Measurements from ENCODE around the gene EYS. TPM values are rescaled to one million over a fixed set of nuclear protein-coding genes. Genes with fewer than 3 reads are reported as not detected.

EYS gene
- total RNA-seq, 1 donor from 2014 or later: not detected

GRCh38 chr6:64622944-64623343 lies 1084.1 kb downstream of the EYS start:
- Mint-ChIP-seq H3K4me3 (ENCODE audit: unreplicated experiment) (no peak overlapping the region), H3K27ac (ENCODE audit: unreplicated experiment) (no peak overlapping the region), H3K9me3 (ENCODE audit: unreplicated experiment) (no peaks in the 10 kb centered on the region), H3K36me3 (ENCODE audit: low read depth, unreplicated experiment) (no peaks in the 10 kb centered on the region), H3K27me3 (ENCODE audit: unreplicated experiment) (no peaks in the 10 kb centered on the region), H3K4me1 (ENCODE audit: unreplicated experiment) (no peaks in the 10 kb centered on the region)
- TF ChIP-seq, protein P1, sequence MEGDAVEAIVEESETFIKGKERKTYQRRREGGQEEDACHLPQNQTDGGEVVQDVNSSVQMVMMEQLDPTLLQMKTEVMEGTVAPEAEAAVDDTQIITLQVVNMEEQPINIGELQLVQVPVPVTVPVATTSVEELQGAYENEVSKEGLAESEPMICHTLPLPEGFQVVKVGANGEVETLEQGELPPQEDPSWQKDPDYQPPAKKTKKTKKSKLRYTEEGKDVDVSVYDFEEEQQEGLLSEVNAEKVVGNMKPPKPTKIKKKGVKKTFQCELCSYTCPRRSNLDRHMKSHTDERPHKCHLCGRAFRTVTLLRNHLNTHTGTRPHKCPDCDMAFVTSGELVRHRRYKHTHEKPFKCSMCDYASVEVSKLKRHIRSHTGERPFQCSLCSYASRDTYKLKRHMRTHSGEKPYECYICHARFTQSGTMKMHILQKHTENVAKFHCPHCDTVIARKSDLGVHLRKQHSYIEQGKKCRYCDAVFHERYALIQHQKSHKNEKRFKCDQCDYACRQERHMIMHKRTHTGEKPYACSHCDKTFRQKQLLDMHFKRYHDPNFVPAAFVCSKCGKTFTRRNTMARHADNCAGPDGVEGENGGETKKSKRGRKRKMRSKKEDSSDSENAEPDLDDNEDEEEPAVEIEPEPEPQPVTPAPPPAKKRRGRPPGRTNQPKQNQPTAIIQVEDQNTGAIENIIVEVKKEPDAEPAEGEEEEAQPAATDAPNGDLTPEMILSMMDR (IDR thresholded peaks at IDR 0.05; ENCODE audit: unreplicated experiment): no peak
- no peak for DNase-seq (ENCODE audit: low spot score)

- Mint-ChIP-seq H3K36me3 (ENCODE audit: low read depth, unreplicated experiment) (no peaks in the 10 kb centered on the region), H3K27me3 (ENCODE audit: unreplicated experiment) (no peaks in the 10 kb centered on the region), H3K27ac (ENCODE audit: unreplicated experiment) (no peak overlapping the region), H3K4me3 (ENCODE audit: unreplicated experiment) (no peak overlapping the region), H3K9me3 (ENCODE audit: unreplicated experiment) (no peaks in the 10 kb centered on the region), H3K4me1 (ENCODE audit: unreplicated experiment) (no peaks in the 10 kb centered on the region)
- TF ChIP-seq, protein P1 (IDR thresholded peaks at IDR 0.05; ENCODE audit: unreplicated experiment): no peak
- DNase-seq (ENCODE audit: low spot score): no peak
Measured at GRCh38 chr6:64602993-64603392, 1104.0 kb downstream of the EYS start.

DNA sequence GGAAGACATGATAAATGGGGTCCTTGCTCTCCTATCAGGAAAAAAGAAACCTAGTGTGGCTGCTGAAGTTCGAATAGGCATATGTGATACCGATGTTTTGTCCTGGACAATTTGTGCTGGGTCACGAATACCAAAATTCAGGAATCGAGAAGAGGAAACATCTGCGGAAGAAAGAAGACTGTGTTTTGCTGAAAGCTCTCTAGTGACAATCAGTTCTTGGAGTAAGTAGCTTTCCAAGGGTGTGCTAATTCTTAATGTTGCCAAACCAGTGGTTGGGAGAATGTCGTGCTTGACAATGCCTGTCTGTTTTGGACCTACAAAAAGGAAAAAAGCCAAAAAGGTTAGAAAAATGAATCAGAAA lies 1115.4 kb downstream of the EYS start:
- Mint-ChIP-seq H3K27ac (ENCODE audit: unreplicated experiment) (no peak overlapping the region), H3K4me1 (ENCODE audit: unreplicated experiment) (no peaks in the 10 kb centered on the region), H3K27me3 (ENCODE audit: unreplicated experiment) (no peaks in the 10 kb centered on the region), H3K9me3 (ENCODE audit: unreplicated experiment) (no peaks in the 10 kb centered on the region), H3K4me3 (ENCODE audit: unreplicated experiment) (no peak overlapping the region), H3K36me3 (ENCODE audit: low read depth, unreplicated experiment) (no peaks in the 10 kb centered on the region)
- TF ChIP-seq, protein P1 (IDR thresholded peaks at IDR 0.05; ENCODE audit: unreplicated experiment): no peak
- DNase-seq (ENCODE audit: low spot score): no peak

GRCh38 chr6:64590965-64591675 lies 1115.9 kb downstream of the EYS start:
- Mint-ChIP-seq H3K27me3 (ENCODE audit: unreplicated experiment) (no peaks in the 10 kb centered on the region), H3K27ac (ENCODE audit: unreplicated experiment) (no peak overlapping the region), H3K9me3 (ENCODE audit: unreplicated experiment) (no peaks in the 10 kb centered on the region), H3K36me3 (ENCODE audit: low read depth, unreplicated experiment) (no peaks in the 10 kb centered on the region), H3K4me1 (ENCODE audit: unreplicated experiment) (no peaks in the 10 kb centered on the region), H3K4me3 (ENCODE audit: unreplicated experiment) (no peak overlapping the region)
- TF ChIP-seq, protein P1 (IDR thresholded peaks at IDR 0.05; ENCODE audit: unreplicated experiment): no peak
- no peak for DNase-seq (ENCODE audit: low spot score)

- TF ChIP-seq, protein P1 (IDR thresholded peaks at IDR 0.05; ENCODE audit: unreplicated experiment): no peak
- Mint-ChIP-seq H3K27ac (ENCODE audit: unreplicated experiment) (no peak overlapping the region), H3K36me3 (ENCODE audit: low read depth, unreplicated experiment) (no peaks in the 10 kb centered on the region), H3K4me3 (ENCODE audit: unreplicated experiment) (no peak overlapping the region), H3K27me3 (ENCODE audit: unreplicated experiment) (no peaks in the 10 kb centered on the region), H3K4me1 (ENCODE audit: unreplicated experiment) (no peaks in the 10 kb centered on the region), H3K9me3 (ENCODE audit: unreplicated experiment) (no peaks in the 10 kb centered on the region)
- DNase-seq (ENCODE audit: low spot score): no peak
Measured at GRCh38 chr6:64589961-64590360, 1117.1 kb downstream of the EYS start.

Data from endothelial cell (in vitro differentiated cells).